Fibroblast of pulmonary artery (primary cell): Measurements from ENCODE around the gene OSBPL6.

Experiments used
- DNase-seq: peaks from one replicate; pipeline ENCODE4 v3.0.0-alpha.2; 2010; ENCODE audit warnings: low read depth
- H3K4me3 ChIP-seq: replicated peaks from 2 replicates; pipeline ENCODE4 v1.5.1; 2011; ENCODE audit warnings: low read depth, mild to moderate bottlenecking, control low read depth, low read length, moderate library complexity
- TF ChIP-seq, protein P1 (sequence below): IDR thresholded peaks from 2 replicates; pipeline ENCODE4 v1.5.1; 2011; ENCODE audit warnings: mild to moderate bottlenecking, control low read depth, low read length, inconsistent platforms; ENCODE audit errors: missing control alignments

The OSBPL6 gene

DNA sequence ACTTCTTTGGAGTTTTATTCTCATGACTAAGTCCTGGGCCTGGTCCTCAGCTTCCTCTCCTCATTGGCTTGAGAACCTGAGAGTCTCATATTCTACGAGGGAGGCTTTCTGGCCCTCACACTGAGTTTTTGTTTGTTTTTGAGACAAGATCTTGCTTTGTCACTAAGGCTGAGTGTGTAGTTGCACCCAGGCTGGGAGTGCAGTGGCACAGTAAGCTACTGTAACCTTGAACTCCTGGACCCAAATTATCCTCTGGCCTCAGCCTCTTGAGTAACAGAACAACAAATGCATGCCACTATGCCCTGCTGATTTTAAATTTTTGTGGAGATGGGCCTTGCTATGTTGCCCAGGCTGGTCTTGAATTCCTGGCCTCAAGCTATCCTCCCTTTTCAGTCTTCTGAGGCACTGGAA, 234.1 kb downstream of the OSBPL6 start:
- TF ChIP-seq, protein P1, sequence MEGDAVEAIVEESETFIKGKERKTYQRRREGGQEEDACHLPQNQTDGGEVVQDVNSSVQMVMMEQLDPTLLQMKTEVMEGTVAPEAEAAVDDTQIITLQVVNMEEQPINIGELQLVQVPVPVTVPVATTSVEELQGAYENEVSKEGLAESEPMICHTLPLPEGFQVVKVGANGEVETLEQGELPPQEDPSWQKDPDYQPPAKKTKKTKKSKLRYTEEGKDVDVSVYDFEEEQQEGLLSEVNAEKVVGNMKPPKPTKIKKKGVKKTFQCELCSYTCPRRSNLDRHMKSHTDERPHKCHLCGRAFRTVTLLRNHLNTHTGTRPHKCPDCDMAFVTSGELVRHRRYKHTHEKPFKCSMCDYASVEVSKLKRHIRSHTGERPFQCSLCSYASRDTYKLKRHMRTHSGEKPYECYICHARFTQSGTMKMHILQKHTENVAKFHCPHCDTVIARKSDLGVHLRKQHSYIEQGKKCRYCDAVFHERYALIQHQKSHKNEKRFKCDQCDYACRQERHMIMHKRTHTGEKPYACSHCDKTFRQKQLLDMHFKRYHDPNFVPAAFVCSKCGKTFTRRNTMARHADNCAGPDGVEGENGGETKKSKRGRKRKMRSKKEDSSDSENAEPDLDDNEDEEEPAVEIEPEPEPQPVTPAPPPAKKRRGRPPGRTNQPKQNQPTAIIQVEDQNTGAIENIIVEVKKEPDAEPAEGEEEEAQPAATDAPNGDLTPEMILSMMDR: no peak
- DNase-seq: no peak

DNA sequence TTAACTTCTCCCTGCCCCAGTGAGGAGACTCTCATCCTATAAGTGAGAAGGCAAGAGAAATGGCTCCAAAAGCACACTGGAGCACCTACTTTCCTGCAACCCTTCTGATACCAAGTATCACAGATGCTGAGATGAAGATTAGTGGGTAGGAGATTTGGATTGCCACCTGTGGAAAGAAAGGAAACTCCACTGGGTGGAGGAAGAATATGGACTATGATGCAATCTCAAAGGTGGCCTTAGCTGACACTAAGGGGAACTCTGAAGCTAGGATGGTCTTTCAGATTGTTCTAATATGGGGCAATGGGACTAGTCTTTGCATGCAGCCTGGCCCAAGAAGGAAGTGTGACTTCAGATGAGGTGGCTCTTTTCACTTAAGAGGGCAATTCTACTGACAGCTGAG, 235.0 kb downstream of the OSBPL6 start:
- DNase-seq: no peak
- H3K4me3 ChIP-seq: no peak overlapping the region
- TF ChIP-seq, protein P1: no peak

More for the DNA sequence above, 234.1 kb downstream of the OSBPL6 start:
- no peak overlapping the region for H3K4me3 ChIP-seq

- no peak overlapping the region for H3K4me3 ChIP-seq
- DNase-seq: no peak
- TF ChIP-seq, protein P1: no peak
Measured at GRCh38 chr2:178436662-178437061, 242.3 kb downstream of the OSBPL6 start.

DNA sequence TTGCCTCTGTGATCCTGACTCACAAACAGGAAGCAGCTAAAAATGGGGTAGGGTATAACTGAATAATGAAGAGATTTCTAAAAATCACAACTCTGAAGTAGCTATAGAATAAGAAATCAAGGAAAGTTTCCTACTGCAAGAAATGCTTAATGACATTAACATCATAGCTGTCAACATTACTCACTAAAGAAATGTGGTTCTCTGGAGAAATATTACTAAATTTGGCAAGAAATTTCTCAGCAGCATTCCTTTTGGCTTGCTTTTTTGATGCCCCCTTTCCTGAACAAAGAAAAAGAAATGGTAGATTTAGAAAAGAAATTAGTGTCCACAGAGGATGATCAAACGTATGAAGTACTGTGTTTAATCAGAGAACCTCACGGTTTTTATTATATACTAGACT, 247.1 kb downstream of the OSBPL6 start:
- TF ChIP-seq, protein P1: no peak
- no peak for DNase-seq
- no peak overlapping the region for H3K4me3 ChIP-seq

DNA sequence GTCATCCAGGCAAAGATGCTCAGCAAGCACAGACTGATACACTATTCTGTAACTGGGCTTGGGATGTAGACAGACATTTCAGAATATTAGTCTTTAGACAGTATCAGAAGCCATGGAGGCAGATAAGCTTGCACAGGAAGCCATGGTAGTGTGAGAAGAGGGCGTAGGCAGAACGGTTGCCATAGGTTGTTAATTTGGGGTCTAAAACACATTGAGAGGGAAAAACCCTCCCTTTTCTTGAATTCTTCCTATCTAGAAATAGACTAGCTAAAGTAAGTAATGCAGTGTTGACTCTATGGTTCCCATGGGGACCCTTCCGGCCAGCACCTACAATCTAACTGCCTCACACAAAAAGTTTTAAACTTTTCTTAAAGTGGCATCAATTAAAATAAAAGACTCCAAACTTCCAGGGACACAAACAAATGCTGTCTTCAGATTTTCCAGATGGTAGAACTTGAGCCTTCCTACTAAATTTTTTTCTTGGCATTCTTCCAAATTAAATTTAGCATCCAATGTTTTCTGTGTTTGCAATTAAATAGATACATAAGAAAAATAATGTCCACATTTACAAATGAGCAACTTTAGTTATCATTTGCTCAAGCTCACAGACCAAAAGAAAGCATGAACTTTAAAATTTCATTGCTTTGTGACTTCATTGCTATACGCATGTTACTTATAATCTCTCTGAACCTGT, 254.8 kb downstream of the OSBPL6 start:
- TF ChIP-seq, protein P1: no peak
- peak overlapping the region; percentile 84 for H3K4me3 ChIP-seq
- DNase-seq: no peak

GRCh38 chr2:178449700-178450523, 255.6 kb downstream of the OSBPL6 start:
- TF ChIP-seq, protein P1: no peak
- DNase-seq: no peak
- H3K4me3 ChIP-seq: peak overlapping the region; percentile 84

DNA sequence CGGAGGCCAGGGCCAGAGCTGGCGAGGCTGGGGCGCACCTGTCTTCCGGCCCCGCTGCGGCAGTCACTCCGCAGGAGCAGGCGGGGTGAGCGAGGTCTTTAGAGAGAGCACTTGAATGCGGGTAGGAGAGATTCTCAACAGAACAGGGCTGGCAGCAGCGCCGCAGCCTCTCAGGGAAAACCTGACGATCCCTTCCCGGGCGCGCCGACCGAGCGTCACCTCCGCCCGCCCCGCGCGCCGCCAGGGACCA, 256.1 kb downstream of the OSBPL6 start:
- peak overlapping the region; percentile 84 for H3K4me3 ChIP-seq
- TF ChIP-seq, protein P1: no peak
- no peak for DNase-seq
